Activated CD4-positive, alpha-beta T cell treated with anti-CD3 and anti-CD28 coated beads, Interleukin-2, amount 50 U/mL, for 1 hour (primary cell): ENCODE data around the gene COCH.
"Not testable (repeated sequence)": the region's sequence is repeated elsewhere in the genome, so short reads cannot be mapped to it uniquely, and the experiment has no call there.

Experiments
- DNase-seq: peaks from one replicate; pipeline ENCODE4 v3.0.0-alpha.2; 2020

The COCH gene

DNA sequence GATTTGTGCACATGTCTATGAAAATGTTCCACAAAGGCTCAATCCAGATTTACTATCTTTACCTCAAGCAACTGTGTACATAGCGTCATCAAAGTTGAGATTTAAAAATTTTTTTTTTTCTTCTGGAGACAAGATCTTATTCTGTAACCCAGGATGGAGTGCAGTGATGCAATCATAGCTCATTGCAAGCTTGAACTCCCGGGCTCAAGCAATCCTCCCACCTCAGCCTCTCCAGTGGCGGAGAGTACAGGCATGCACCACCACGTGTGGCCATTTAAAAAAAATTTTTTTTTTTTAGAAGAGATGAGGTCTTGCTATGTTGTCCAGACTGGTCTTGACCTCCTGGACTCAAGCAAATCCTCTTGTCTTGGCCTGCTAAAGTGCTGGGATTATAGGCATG, 2.3 kb downstream of the COCH start:
- DNase-seq = no peak

DNA sequence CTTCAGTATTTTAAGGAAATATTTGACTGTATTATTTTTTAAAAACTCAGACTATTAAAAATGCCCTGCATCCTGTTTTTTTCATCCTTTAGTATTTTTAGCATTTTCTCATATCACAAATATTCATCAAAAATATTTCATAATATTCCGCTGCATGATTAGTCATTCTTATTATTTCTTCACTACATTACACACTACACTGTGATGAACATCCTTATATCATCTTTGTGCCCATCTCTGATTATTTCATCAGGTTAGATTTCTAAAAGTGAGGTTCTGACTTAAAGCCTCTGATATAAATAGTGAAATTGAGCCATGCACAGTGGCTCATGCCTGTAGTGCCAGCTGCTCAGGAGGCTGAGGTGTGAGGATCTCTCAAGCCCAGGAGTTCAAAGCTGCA, 8.1 kb downstream of the COCH start:
- no peak for DNase-seq

DNA sequence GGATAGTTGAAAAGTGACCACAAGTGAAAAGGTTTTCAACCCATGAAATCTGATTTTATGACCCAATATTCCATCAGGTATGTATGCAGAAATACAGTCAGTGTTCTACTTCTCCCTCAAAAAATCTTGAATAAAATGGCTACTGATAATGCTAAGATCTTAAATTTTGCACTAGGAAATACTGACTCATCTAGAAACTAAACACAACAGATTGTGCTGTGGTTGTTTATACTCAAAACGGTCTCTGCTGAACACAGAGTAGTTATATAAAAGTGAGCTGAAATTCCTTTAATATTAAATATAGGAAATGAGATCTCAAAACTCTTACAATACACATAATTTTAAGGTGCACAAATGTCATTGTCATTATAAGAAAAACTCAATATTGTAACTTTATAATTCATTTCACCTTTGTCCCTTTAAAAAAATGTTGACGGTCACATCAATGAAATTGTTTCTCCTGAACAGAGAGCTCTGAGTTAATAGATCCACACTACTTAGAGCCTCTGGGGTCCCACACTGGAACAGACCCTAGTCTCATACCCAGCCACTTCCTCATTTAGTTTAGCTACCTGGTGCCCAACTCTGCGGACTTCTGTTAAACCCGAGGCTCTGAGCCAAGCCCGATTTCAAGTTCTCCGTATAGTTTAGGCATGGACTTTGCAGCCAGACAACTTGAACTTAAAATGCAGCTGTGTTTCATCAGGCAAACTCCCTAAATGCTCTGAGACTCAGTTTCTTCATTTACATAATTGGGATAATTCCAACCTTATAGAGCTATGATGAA, 9.3 kb downstream of the COCH start:
- DNase-seq = no peak

DNA sequence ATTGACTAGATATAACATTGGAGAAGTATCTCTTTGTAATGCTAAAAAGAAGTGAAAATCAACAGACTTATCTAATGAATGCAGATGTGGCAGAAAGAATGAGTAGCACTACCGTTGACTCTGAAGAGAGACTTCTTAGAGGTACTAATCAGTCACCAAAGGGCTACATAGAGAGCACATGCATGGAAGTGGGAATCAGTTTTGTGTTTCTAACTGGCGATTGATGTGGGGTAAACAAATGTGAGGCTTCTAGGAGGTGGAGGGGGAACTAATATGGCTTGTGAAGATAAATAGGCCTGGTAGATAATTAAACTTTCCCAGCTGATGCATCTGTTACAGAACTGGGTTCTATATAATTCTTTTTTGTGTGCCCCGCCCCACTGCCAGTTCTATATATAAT, 10.5 kb downstream of the COCH start:
- DNase-seq = no peak

DNA sequence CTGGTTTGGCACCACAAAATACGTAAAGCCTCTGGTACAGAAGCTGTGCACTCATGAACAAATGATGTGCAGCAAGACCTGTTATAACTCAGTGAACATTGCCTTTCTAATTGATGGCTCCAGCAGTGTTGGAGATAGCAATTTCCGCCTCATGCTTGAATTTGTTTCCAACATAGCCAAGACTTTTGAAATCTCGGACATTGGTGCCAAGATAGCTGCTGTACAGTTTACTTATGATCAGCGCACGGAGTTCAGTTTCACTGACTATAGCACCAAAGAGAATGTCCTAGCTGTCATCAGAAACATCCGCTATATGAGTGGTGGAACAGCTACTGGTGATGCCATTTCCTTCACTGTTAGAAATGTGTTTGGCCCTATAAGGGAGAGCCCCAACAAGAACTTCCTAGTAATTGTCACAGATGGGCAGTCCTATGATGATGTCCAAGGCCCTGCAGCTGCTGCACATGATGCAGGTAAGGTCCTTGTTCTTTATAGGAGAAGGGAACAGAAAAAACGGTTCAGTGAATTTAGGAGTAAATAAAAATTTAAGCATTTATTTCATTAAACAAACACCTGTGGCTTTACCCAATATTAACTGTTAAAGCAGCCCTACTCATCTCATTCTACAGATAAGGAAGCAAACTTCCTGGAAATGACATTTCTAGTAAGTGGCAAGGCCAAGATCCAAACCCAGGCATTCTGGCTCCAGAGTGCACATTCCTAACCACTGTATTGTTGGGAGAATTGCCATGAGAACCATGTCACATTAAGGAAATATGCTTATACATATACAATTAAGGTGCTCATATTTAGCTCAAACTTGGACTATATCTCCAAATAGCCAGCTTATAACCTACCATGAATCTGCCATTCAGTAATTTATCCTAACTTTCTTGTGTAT, 11.7 kb downstream of the COCH start:
- DNase-seq = no peak

DNA sequence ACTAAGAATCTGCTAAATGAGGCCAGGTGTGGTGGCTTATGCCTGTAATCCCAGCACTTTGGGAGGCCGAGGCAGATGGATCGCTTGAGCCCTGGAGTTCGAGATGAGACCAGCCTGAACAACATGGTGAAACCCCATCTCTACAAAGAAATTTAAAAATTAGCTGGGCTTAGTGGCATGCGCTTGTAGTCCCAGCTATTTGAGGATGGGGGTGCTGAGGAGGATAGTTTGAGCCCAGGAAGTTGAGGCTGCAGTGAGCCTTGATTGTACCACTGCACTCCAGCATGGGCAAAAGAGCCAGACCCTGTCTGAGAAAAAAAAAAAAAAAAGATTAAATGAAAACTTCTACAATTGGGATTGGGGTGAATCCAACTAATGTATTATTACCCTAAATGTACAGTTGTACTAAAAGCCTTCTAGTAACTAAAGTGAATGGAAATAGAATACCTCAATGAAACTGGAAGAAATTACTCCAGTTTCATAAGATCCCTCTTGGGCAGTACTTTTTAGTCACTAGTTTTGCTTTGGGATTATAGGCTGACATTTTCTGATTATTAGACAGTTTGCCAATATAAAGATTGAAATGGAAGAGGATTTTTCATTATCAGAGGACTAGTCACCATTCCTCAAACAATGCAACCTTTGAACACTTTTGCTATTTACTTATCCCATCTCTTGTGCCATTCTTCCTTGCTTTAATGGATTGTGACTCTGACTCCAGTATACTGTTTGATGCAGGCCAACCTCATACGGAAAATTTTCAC, 14.3 kb downstream of the COCH start:
- DNase-seq = no peak

DNA sequence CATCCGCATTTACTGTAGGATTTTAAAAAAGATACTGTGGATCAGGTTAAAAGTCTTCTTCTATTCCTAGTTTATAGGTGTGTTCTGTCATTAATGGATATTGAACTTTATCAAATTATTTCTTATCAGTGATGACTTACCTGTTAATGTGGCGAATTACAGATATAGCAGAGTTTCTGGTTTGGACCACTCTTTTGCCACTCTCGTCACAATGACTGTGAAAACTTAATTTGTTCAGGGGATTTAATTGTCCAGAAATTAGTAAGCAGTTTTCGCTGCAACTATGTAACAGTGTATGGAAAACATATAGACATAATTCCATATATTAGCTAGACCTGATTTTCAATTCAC, 14.9 kb downstream of the COCH start:
- DNase-seq = no peak

DNA sequence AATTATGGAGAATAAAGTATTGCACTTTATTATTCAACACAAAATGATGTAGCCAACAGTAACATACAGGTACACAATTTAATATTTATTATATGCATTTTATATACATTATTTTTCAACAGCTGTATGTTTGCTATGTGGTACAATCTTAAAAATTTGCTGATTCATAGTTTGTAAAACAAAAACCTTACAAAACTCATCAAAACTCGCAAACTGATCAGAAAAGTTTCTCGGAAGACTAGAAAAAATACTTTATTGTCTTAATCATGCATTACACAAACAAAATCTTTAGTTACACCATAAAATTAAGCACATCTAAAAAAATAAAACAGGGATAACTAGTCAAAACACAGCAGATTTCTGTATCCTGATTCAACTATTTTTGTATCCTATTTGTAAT, 19.5 kb downstream of the COCH start:
- no peak for DNase-seq

DNA sequence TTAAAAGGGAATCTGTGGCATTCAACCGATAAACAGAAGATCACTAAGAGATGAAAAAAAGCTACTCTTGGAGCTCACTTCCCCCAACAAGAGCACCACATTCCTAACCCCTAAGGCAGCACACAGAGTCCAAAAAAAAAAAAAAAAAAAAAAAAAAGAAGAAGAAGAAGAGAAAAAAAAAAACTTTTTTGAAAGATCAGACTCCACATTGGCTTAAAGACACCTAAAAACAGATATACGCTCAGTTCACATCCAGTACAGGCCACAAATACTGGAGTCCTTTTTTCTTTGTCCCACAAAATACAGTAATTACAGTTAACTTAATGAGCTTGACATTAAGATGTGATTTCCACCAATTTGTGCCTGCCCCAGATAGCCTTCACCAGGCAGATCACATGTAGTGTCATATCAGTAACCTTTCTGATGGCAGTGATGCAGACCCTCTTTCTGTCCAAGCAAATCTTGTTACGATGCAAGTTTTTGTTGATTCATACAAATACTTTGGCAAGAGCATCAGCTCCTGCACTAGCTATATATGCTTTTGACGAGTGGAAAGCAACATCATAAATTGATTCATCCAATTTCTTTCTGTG, 20.7 kb downstream of the COCH start:
- no peak for DNase-seq

DNA sequence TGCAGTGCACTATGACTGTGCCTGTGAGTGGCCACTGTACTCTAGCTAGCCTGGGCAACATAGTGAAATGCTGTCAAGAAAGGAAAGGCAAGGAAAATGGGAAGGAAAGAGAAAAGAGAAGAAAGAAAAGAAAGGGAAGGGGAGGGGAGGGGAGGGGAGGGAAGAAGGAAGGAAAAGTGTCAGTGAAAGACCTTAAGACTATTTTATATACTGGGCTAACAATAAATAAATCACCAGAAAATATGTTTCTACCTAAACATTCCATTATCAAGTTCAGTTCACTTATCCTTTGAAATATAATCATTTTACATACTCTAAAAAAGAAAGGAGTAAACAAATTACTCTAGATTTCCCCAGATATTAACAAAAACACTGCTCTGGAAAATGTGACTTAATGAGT, 22.1 kb downstream of the COCH start:
- no peak for DNase-seq

DNA sequence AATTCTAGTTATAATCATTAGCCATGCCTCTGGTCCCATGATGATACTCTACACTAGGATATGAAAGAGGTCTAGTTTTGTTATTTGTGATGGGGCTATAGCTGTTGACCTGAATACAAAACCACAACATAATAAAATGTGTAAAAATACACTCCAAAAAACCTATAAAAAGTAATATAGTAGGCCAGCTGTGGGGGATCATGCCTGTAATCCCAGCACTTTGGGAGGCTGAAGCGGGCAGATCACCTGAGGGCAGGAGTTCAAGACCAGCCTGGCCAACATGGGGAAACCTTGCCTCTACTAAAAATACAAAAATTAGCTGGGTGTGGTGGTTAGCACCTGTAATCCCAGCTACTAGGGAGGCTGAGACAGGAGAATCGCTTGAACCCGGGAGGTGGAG, 22.8 kb downstream of the COCH start:
- not testable (repeated sequence) for DNase-seq

DNA sequence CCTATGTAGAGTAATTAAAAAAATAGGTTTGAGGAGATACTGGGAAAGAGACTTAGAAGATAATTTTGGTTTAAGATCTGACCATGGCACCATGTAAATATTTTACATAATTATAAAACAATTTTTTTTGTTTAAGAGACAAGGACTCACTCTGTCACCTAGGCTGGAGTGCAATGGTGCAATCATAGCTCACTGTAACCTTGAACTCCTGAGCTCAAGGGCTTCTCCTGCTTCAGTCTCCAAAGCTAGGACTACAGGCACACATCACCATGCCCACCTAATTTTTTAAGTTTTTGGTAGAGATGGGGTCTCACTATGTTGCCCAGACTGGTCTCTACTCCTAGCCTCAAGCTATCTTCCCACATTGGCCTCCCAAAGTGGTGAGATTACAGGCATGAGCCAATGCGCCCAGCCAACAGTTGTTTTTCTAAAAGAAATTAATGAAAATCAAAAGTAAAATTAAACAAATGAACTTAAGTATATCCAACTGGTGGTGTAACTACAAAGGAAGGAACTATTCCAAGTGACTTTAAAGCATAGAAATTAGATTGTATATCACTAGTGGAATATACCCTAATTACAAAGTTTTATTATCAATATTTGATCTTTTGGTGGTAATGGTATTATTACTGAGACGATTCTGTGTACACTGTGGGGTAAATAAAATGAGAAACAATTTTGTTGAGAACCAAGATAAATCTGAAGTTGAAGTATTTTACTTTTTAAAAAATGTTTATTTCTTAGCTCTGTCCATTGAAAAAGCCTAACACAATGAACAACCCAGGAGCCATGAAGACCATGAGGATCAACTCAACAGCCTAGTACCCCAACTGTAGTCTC, 29.1 kb downstream of the COCH start:
- DNase-seq = no peak

DNA sequence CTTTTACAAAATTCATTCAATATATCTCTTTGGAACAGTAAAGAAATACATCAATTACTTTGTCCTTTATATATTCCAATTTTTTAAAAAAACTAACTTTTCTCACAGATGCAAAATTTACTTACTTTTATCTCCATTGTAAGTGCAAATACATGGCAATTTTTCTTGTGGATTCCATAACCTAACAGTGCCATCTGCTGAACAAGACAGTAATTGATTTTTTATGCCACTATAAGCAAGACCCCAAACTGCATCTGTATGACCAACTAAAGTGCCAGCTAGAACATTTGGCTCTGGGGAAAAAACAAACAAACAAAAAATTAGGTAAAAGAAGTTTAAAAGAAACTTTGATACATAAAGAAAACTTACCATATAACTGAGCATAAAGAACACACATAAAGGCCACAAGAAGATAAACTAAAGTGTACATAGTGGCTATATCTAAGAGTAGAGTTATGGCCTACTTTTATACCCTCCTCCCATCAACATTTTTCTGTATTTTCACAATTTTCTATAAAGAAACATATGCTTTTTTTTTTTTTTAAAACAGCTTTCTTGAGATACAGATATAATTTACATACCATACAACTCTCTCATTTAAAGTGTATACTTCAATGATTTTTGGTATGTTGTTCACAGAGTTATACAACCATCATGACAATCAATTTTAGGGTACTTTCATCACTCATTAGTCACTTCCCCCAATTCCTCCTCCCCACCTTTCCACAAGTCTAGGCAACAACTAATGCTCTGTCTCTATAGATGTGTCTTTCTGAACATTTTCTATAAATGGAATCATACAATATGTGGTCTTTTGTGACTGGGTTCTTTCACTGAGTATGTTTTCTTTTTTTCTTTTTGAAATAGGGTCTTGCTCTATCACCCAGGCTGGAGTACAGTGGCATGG, 32.6 kb downstream of the COCH start:
- no peak for DNase-seq

DNA sequence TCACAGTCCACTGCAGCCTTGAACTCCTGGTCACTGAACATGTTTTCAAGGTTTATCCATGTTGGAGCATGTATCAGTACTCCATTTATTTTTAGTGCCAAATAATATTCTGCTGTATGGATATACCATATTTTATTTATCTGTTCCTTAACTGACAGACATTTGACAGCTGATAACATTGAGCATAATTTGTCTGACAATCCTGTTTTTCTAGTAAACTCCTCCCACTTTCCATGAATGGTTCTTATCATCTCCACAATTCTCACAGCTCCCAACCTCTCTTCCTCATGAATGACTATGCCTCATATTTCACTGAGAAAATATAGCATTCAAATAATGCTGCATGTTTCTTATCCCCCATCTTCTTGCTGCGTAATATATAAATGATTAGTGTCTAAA, 33.3 kb downstream of the COCH start:
- DNase-seq = no peak

DNA sequence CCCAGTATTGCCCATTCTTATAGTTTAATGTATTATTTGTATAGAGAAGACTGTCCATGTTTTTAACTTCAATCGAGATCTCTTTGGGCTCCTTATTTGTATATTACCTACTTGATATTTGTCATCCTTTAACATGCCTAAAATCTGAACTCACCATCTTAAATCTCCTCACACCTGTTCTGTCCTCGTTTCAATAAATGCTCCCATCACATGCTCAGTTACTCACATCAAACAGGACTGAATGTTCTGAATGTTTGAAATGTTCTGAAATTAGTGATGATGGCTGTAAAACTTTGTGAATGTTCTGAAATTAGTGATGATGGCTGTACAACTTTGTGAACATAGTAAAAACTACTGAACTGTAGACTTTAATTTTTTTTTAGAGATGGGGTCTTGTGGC, 34.5 kb downstream of the COCH start:
- DNase-seq = no peak

DNA sequence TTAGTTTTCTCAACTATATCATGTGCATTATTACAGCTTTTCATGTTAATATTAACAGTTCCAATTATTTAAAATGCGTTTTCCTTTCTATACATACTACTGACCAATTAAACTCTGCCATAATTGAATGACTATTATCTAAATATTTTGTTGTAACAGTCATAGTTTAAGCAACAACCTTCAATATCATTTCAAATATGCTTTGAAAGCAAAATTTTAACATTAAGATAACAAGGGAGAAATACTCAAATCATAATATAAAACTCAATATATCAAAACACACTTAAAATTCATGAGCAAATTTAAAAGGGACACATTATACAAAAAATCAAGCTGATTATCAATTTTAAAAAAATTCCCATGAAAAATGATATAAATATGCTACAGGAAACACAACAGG, 40.5 kb downstream of the COCH start:
- DNase-seq = no peak

DNA sequence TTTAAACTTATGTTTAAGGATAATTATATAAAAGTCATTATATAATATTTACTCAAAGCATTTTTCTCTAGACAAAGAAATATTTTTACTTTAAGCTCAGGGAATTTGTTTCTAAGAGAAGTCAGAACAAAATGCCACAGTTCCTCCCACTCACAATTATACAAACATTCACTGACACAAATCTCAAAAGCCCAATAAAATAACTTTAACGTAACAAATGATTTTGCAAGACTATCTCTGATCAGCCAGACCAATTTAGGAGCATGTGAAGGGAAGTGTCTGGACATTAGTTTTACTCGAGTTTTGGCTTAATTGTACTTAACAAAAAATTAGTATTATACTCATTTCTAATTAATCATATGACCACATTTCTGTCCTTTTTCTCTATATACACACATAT, 41.2 kb downstream of the COCH start:
- no peak for DNase-seq

DNA sequence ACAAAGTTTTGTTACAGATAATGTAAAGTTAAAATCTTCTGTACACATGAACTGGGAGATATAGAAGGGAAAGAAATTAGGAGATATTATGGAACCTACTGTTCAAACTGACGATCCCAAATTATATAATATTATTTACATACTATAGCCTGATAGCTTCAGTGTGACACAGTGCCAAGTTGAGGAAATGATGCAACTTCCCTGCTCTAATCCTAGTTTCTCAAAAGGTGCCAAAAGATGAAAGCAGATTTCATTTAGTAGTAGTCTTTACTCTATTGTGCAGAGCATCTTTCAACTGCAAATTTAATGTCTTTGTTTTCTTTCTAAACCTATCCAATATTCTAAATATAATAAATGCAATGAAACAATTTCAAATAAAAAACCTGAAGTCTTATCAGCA, 46.9 kb downstream of the COCH start:
- DNase-seq = no peak

DNA sequence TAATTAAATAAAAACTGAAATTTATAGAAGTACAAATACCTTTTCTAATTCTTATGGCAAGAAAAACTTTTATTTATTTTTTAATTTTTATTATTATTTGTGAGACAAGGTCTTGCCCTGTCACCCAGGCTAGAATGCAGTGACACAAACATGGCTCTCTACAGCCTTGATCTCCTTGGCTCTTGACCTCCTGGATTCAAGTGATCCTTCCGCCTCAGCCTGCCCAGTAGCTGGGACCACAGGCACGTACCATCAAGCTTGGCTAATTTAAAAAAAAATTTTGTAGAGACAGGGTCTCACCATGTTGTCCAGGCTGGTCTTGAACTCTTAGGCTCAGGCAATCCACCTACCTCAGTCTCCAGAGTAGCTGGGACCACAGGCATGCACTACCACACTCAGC, 47.4 kb downstream of the COCH start:
- no peak for DNase-seq

DNA sequence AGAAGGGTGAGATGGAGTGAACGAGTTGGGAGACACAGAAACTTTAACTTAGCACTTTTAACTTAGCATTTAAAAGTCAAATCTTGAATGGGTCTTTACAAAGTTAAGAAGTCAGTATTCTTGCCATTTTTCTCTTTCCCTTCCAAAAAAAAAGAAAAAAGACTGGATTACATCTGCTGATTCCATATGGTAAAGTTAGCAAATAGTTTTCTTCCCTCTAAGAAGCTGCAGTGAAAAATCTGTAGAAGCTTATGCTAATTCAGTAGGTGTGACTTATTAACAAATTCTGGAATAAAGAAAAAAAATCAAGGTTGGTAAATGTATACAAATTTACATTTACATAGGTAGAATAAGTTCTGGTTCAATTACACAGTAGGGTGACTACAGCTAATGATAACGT, 50.9 kb downstream of the COCH start:
- no peak for DNase-seq

DNA sequence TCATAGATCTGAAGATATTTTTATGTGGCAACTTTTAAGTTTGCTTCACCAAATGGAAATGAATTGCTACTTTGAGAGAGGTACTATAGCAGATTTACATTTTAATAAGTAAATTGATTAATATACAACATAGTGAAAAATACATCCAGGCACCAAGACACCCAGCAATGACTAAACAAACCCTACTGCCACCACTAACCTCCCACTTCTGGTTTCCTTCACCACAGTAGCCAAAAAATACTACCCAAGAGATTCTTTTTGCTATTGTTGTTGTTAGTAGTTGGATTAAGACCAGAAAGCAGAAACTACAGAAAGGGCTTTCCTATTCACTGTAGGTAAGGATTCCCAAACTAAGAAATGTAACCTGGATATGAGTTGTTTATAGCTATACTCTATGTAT, 54.1 kb downstream of the COCH start:
- no peak for DNase-seq
